ENCODE data around the gene ZNF438.

The ZNF438 gene

GRCh38 chr10:30863516-30864210, 168.0 kb downstream of the ZNF438 start:
- H3K79me2 ChIP-seq (ENCODE audit: insufficient read depth, low read depth), result no peaks in the 10 kb centered on the region
- H3K4me1 ChIP-seq (ENCODE audit: low read depth, poor library complexity, severe bottlenecking), result no peaks in the 10 kb centered on the region
- TF ChIP-seq, protein P1, sequence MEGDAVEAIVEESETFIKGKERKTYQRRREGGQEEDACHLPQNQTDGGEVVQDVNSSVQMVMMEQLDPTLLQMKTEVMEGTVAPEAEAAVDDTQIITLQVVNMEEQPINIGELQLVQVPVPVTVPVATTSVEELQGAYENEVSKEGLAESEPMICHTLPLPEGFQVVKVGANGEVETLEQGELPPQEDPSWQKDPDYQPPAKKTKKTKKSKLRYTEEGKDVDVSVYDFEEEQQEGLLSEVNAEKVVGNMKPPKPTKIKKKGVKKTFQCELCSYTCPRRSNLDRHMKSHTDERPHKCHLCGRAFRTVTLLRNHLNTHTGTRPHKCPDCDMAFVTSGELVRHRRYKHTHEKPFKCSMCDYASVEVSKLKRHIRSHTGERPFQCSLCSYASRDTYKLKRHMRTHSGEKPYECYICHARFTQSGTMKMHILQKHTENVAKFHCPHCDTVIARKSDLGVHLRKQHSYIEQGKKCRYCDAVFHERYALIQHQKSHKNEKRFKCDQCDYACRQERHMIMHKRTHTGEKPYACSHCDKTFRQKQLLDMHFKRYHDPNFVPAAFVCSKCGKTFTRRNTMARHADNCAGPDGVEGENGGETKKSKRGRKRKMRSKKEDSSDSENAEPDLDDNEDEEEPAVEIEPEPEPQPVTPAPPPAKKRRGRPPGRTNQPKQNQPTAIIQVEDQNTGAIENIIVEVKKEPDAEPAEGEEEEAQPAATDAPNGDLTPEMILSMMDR (conservative IDR thresholded peaks at IDR 0.05; ENCODE audit: low read depth, low read length), result no peak
- H3K27me3 ChIP-seq (ENCODE audit: insufficient read depth, low read depth), result no peaks in the 10 kb centered on the region
- H3K4me2 ChIP-seq, result no peak overlapping the region
- H3K4me3 ChIP-seq (IDR thresholded peaks at IDR 0.05; ENCODE audit: insufficient read depth, low read depth, low read length), result no peak overlapping the region
- no peak overlapping the region for H3K27ac ChIP-seq
- H3K36me3 ChIP-seq (ENCODE audit: insufficient read depth), result no peaks in the 10 kb centered on the region
- no peak overlapping the region for H2AFZ ChIP-seq (ENCODE audit: low read depth)
- H3K9ac ChIP-seq, result no peak overlapping the region
- H4K20me1 ChIP-seq (ENCODE audit: insufficient read depth), result no peaks in the 10 kb centered on the region

GRCh38 chr10:30862486-30862885, 169.2 kb downstream of the ZNF438 start:
- H3K27ac ChIP-seq, result no peak overlapping the region
- no peak overlapping the region for H3K4me3 ChIP-seq (IDR thresholded peaks at IDR 0.05; ENCODE audit: insufficient read depth, low read depth, low read length)
- H3K79me2 ChIP-seq (ENCODE audit: insufficient read depth, low read depth), result no peaks in the 10 kb centered on the region
- TF ChIP-seq, protein P1 (conservative IDR thresholded peaks at IDR 0.05; ENCODE audit: low read depth, low read length), result no peak
- H2AFZ ChIP-seq (ENCODE audit: low read depth), result no peak overlapping the region
- H3K4me1 ChIP-seq (ENCODE audit: low read depth, poor library complexity, severe bottlenecking), result no peaks in the 10 kb centered on the region
- H3K4me2 ChIP-seq, result no peak overlapping the region
- H3K27me3 ChIP-seq (ENCODE audit: insufficient read depth, low read depth), result no peaks in the 10 kb centered on the region
- no peaks in the 10 kb centered on the region for H4K20me1 ChIP-seq (ENCODE audit: insufficient read depth)
- H3K36me3 ChIP-seq (ENCODE audit: insufficient read depth), result no peaks in the 10 kb centered on the region
- no peak overlapping the region for H3K9ac ChIP-seq

GRCh38 chr10:30861976-30862375, 169.7 kb downstream of the ZNF438 start:
- no peak overlapping the region for H3K4me2 ChIP-seq
- no peak overlapping the region for H3K27ac ChIP-seq
- TF ChIP-seq, protein P1 (conservative IDR thresholded peaks at IDR 0.05; ENCODE audit: low read depth, low read length), result no peak

GRCh38 chr10:30861221-30861620, 170.4 kb downstream of the ZNF438 start:
- H3K4me2 ChIP-seq, result no peak overlapping the region
- H3K27ac ChIP-seq, result no peak overlapping the region
- no peak overlapping the region for H3K4me3 ChIP-seq (IDR thresholded peaks at IDR 0.05; ENCODE audit: insufficient read depth, low read depth, low read length)
- H3K4me1 ChIP-seq (ENCODE audit: low read depth, poor library complexity, severe bottlenecking), result no peaks in the 10 kb centered on the region
- no peaks in the 10 kb centered on the region for H3K36me3 ChIP-seq (ENCODE audit: insufficient read depth)
- no peaks in the 10 kb centered on the region for H3K27me3 ChIP-seq (ENCODE audit: insufficient read depth, low read depth)
- TF ChIP-seq, protein P1 (conservative IDR thresholded peaks at IDR 0.05; ENCODE audit: low read depth, low read length), result no peak
- no peaks in the 10 kb centered on the region for H3K79me2 ChIP-seq (ENCODE audit: insufficient read depth, low read depth)
- H4K20me1 ChIP-seq (ENCODE audit: insufficient read depth), result no peaks in the 10 kb centered on the region
- H2AFZ ChIP-seq (ENCODE audit: low read depth), result no peak overlapping the region
- H3K9ac ChIP-seq, result no peak overlapping the region

More at GRCh38 chr10:30861976-30862375, 169.7 kb downstream of the ZNF438 start:
- Histone ChIP-seq H3K4me3 (IDR thresholded peaks at IDR 0.05; ENCODE audit: insufficient read depth, low read depth, low read length) (no peak overlapping the region), H4K20me1 (ENCODE audit: insufficient read depth) (no peaks in the 10 kb centered on the region), H3K4me1 (ENCODE audit: low read depth, poor library complexity, severe bottlenecking) (no peaks in the 10 kb centered on the region), H3K36me3 (ENCODE audit: insufficient read depth) (no peaks in the 10 kb centered on the region), H2AFZ (ENCODE audit: low read depth) (no peak overlapping the region), H3K9ac (no peak overlapping the region), H3K79me2 (ENCODE audit: insufficient read depth, low read depth) (no peaks in the 10 kb centered on the region), H3K27me3 (ENCODE audit: insufficient read depth, low read depth) (no peaks in the 10 kb centered on the region)
